COR-L47 (cell line): ENCODE data around the gene ANKLE2.
"Not testable (repeated sequence)": the region's sequence is repeated elsewhere in the genome, so short reads cannot be mapped to it uniquely, and the experiment has no call there.

Experiments
- DNase-seq: peaks from one replicate; lab custom pipeline; 2025; lab: John Stamatoyannopoulos, UW

Gene ANKLE2

DNA sequence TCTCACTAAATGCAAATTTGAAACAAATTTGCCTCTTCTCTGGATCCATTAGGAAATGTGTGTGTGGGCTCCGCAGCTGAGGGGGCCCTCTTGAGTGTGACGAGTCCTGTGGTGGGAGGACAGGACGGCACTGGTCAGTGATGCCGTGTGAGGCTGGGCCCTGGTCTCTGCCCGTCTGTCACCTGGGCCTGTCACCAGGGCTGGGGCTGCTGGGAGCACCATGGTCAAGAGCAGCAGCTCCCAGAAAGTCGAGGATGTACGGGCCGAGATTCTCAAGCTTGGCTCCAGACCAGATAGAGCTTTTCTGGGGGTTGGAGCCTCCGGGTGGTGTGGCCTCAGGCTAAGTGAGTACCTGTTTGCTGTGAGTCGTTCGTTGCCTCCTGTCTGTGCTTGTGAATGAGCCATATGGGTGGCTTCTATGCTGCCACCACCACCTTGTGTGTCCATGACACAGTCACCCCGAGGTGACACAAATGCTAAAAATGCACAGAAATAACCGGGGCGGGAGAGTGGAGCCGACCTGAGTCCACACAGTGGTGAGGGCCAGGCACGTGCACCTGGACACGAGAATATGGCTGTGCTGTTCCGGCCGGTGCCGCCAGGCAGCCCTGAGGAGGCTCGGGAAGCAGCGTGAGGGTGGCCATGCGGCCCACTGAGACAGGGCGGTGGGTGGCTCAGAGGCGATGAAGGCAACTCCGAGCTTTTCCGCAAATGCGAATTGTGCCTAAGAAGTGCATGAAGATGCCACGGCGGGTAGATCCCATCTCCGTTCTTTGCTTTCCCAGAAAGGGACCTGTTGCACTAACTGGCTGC is 42.3 kb downstream of the ANKLE2 start:
- no peak for DNase-seq

DNA sequence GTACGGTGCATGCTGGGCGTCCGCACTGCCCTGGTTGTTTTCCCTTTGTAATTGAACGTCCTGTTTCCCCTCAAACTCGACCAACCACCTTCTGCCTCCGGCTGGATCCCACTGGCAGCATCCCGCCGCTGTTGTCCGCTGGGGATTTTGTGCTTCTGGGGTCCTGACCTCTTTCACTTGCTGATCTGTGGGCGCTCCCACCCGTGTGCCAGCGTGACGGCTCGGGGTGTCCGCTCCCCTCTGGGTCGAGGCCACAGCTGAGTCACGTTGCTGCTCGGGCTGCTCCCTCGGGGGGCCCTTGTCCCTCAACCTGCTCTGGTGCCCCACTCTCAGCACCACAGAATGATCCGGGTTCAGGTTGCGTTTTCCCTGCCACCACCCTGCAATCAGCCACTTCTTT is 43.0 kb downstream of the ANKLE2 start:
- no peak for DNase-seq

DNA sequence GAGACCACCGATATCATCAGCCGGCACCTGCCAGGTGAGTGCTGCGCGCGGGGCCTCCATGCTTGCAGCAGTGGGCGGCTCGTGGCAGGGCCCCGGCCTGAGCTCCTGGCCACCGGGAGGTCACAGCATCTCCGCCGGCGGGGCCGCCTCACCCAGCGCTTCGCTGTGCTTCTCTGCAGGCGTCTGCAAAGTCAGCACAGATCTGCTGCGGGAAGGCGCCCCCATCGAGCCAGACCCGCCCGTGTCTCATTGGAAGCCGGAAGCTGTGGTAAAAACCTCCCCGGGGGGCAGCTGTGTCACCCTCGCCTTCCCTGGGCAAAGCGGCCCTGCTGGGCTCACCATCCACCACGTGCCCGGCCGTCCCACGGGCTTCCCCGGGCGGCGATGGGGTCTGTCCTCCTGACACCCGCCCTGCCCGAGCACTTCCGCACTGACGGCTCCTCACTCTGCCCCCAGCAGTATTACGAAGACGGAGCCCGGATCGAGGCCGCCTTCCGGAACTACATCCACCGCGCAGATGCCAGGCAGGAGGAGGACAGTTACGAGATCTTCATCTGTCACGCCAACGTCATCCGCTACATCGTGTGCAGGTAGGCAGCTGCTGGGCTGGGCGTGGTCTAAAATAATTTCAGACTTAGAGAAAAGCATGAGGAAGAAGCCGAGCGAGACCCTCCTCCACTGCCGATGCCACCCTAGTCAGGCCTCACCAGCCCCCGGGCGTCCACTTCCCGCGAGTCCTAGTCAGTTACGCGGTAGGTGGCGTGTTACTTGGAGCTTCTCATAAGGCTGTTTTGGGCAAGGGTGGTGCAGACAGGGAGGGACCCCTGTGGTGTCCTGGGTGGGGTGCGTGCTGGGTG is 43.9 kb downstream of the ANKLE2 start:
- no peak for DNase-seq

DNA sequence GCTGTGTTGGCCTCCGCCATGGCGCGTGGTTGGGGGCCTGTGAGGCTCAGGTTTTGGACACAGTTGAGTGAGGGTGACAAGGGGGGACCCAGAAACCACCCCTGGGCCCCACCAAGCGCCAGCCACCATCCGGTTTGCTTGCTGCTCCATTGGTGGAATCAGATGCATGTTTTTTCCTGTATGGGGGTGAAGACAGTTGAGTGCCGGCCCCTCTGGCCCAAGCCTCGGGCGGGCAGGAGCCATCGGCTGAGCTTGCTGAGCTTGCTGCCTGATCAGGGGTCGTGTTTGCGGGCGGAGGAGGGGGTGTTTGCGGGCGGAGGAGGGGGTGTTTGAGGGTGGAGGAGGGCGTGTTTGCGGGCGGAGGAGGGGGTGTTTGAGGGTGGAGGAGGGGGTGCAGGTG is 44.6 kb downstream of the ANKLE2 start:
- no peak for DNase-seq

DNA sequence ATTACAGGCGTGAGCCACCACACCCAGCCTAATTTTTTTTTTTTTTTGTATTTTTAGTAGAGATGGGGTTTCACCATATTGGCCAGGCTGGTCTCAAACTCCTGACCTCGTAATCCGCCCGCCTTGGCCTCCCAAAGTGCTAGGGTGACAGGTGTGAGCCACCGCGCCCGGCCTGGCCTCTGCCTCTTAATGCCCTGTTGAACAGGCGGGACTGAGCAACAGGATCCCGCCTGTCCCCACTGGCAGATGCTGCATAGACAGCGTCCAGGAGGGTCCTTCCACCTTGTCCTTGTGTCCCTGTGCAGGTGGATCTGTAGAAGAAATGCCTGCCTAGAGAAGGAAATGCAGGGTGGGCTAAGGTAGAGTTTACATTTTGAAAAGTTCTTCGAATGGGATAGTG is 45.3 kb downstream of the ANKLE2 start:
- no peak for DNase-seq

DNA sequence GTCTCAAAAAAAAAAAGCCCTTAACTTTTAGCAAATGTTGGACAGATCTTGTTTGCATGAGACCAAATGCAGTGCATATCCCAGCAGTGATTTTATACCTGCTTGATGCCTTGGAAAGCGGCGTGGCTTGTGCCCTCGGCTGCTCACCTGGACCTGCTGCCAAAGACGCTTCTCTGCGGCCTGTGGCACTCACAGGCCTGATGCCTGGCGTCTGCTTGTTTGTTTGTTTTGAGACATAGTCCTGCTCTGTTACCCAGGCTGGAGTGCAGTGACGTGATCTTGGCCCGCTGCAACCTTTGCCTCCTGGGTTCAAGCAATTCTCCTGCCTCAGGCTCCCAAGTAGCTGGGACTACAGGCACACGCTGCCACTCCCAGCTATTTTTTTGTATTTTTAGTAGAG is 45.8 kb downstream of the ANKLE2 start:
- no peak for DNase-seq

DNA sequence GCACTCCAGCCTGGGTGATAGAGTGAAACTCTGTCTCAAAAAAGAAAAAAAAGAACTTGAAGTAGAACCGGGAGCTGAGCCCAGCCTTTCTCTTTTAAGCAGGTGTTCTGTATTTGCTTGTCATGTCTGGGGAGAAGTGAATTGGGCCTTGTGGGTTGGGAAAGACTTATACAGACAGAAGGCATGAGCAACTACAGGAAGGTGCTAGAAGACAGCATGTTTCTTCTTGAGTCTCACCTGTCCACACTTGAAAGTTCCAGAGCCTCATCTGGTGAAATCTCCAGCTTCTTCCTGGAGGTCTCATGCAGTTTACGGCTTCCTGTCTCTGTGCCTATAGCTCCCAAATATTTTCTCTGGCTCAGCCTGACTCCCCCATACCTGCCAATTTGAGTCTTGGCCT is 48.5 kb downstream of the ANKLE2 start:
- DNase-seq, result no peak

DNA sequence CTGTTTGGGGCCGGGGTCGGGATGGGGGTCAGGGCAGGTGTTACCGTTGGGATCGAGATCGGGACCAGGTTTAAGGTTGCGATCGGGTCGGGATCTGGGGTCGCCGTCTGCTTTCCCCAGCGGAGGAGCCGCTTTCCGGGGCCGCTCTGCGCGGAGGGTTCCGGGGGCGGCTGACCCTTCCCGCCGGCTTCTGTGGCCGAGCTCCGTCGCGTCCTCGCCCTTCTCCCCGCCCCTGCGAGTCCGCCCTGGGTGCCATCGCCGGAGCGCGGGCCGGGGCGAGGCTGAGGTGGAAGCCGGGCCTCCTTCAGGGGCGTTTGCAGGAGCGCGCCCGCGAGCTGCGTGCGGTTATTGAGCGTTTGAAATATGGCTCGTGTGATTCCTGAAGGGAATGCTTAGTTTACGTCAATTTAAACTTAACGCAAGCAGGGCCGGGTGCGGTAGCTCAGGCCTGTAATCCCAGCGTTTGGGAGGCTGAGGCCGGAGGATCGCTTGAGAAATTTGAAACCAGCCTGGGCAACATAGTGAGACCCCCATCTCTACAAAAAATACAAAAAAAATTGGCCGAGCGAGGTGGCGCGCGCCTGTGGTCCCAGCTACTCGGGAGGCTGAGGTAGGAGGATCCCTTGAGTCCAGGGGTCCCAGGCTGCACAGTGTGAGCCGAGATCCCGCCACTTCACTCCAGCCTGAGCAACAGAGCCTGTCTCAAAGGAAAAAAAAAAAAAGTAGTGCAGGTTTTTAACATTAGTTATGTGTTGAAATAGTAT is 50.4 kb downstream of the ANKLE2 start:
- no peak for DNase-seq

DNA sequence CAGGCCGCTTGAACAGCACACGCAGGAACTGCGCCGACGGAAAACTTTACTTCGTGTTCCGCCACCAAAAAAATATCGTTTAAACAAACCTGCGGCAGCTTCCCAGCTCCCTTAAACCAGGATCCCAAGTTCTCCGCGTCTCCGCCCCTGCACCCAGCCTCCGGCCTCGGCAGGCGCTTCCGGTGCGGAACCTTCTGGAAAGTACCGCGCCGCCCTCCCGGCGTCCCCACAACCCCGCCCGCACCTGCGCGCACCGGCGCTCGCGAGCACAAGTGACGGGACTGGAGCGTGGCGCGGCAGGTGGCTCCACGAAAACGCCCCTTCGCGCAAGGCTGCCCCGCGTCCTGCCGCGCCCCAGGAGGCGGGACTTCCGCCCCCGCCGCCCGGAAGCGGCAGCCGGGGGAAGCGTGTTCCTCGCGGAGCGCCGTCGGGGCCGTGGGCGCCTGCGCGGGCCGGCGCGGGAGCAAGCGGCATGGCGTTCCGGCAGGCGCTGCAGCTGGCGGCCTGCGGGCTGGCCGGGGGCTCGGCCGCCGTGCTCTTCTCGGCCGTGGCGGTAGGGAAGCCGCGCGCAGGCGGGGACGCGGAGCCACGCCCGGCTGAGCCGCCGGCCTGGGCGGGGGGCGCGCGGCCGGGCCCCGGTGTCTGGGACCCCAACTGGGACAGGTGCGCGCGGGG is 51.1 kb downstream of the ANKLE2 start, which contains the start of gene PGAM5:
Gene PGAM5, plus strand, starts transcription at position 438 of the 675 bp plus-strand sequence. Its CDS starts 35 bp downstream, at position 473.
- DNase-seq, result peak; percentile 93

DNA sequence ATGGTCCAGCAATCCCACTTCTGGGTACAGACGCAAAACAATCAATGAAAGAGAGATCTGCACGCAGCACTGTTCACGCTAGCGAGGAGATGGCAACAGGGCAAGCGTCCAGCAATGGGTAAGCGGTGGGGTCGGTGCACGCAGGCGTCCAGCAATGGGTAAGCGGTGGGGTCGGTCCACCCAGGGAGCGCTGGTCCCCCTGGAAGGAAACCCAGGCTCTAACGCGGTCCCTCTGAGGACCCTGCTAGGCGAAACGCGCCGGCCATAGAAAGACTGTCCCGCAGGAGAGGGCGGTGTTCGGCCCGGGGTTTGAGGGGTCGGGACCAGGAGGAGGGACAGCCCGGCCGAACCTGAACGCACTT is 51.6 kb downstream of the ANKLE2 start:
- DNase-seq, result no peak

DNA sequence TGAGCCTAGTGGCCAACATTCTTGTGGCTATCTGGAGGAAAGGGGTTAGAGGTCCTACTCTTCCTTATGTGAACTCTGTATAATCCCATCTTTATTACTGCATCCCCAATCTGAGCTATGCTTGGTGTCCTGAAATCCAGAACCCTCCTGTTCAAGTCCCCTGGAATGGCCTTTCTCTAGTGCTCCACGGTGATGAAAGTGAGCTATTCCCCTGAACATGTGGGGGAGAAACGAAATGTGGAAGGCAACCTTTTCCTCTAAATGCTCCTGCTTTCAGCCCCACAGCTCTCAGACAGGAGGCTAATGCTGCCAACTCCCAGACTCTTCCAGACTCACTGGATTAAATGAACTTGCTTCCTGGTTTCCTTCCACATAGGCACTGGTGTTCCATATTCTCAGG is 53.5 kb downstream of the ANKLE2 start:
- no peak for DNase-seq

DNA sequence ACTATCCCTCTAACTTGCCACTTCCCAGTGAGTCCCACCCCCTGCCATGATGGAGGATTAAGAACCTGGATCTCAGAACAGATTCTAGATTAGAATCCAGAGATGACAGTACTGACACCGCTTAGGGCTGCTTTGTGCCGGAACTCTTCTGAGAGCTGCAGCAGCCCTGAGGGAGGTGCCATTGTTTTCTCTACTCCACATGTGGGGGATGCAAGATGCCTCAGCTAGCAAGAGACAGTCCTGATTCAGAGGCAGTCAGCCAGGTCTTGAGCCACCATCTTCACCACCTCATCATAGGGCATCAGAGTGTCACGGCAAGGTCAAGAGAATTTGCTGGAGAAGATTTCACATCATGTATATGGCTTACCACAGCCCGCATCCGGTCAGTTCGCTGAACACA is 54.4 kb downstream of the ANKLE2 start:
- DNase-seq, result no peak

DNA sequence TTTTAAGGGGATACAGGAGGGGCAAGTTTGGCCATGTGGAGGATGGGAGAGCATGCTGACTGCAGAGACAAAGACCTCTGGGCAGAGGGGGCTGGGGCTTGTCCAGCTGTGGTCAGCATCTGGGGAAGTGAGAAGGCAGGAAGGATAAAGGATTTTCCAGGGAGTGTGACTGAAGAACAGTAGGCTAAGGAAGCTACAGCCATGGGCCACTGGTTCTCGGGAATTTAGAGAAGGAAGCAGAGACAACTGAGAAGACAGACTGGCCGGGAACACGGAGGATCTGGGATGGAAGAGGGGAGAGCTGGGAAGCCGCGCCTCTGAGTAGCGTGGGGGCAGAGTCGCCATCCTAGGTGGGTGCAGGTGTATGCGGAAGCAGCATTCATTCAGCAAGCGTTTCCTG is 58.0 kb downstream of the ANKLE2 start:
- DNase-seq, result no peak

DNA sequence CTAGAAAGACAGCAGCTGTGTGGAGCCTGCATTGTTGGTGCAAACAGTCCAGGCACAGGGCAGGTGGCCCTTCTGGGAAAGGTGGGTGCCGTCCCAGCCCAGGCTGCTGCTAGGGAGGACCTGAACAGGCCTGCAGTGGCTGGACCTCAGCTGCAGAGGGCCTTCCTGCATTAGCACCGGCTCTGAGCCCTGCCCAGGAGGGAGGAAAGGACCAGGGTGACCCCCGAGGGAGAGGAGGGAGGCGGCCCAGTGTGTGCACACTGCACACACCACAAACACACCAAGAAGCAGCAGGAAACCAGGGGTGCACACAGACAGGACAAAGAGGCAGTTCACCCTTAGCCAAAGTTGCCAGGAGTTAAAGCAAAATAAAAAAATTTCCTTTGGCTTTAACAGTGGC is 59.0 kb downstream of the ANKLE2 start:
- no peak for DNase-seq

DNA sequence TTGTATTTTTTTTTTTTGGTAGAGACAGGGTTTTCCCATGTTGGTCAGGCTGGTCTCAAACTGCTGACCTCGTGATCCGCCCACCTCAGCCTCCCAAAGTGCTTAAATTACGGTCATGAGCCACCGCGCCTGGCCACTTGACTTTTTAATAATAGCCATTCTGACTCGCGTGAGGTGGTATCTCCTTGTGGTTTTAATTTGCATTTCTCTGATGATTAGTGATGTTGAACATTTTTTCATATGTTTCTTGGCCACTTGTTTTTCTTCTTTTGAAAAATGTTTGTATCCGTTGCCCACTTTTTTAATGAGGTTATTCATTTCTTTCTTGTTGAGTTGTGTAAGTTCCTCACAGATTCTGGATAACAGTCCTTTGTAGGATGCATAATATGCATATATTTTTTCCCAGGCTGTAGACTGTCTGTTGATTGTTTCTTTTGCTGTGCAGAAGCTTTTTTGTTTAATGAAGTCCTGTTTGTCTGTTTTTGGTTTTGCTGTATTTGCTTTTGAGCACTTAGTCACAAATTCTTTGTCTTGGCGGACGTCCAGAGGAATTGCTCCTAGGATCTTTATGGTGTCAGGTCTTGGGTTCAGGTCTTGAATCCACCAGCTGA is 61.3 kb downstream of the ANKLE2 start:
- DNase-seq, result no peak

DNA sequence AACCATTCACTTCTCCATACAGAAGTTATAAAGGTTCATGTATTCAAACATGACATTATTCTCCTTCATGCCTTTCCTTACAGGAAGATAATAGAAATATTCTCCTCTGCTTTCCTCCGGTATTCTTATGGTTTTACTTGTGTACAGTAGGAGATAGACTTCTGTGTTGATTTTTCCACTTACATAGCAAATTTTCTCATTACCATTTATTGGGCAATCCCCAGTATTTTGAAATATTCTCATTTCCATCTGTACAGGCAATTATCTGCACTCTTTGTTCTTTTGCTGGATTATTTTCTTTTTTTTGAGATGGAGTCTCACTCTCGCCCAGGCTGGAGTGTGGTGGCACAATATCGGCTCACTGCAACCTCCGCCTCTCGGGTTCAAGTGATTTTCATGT is 63.3 kb downstream of the ANKLE2 start:
- no peak for DNase-seq

DNA sequence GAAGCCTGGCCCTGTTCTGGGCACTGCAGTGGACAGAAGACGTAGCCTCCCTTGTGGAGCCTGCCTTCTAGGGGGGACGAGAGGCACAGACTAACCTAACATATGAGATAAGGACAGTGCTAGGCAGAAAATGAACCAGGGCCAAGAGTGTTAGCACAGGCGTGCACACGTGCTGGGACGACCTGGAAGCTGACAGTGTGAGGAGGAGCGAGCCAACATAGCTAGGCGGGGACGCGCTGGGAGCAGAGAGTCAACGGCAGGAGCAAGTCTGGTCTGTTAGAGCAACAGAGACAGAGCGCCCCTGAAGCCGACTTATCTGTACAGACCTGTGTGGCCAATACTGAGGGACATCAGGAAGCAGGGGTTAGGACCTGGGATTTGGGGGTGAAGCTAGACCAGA is 66.2 kb downstream of the ANKLE2 start:
- no peak for DNase-seq

DNA sequence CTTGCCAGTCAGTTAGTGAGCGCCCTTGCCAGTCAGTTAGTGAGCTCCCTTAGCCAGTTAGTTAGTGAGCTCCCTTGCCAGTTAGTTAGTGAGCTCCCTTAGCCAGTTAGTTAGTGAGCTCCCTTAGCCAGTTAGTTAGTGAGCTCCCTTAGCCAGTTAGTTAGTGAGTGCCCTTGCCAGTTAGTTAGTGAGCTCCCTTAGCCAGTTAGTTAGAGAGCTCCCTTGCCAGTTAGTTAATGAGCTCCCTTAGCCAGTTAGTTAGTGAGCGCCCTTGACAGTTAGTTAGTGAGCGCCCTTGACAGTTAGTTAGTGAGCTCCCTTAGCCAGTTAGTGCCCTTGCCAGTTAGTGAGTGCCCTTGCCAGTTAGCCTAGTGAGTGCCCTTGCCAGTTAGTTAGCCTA is 66.7 kb downstream of the ANKLE2 start:
- DNase-seq, result not testable (repeated sequence)

DNA sequence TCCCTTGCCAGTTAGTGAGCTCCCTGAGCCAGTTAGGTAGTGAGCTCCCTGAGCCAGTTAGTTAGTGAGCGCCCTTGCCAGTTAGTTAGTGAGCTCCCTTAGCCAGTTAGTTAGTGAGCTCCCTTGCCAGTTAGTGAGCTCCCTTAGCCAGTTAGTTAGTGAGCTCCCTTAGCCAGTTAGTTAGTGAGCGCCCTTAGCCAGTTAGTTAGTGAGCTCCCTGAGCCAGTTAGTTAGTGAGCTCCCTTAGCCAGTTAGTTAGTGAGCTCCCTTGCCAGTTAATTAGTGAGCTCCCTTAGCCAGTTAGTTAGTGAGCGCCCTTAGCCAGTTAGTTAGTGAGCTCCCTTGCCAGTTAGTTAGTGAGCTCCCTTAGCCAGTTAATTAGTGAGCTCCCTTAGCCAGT is 69.6 kb downstream of the ANKLE2 start:
- not testable (repeated sequence) for DNase-seq

DNA sequence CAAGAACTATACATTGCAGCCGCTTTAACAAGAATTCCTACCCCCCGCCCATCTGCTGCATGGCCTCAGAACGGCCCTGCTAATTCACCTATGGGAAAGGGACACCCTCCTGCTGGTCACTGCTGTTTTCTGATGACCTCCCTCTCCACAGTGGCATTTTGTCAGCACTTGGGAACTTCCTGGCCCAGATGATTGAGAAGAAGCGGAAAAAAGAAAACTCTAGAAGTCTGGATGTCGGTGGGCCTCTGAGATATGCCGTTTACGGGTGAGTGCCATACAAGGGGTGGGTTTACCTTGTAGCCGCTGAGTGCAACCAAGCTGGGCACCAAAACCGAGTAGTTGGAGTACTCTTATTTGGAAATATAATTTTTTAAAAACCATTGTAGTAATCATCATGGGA is 71.5 kb downstream of the ANKLE2 start:
- no peak for DNase-seq

DNA sequence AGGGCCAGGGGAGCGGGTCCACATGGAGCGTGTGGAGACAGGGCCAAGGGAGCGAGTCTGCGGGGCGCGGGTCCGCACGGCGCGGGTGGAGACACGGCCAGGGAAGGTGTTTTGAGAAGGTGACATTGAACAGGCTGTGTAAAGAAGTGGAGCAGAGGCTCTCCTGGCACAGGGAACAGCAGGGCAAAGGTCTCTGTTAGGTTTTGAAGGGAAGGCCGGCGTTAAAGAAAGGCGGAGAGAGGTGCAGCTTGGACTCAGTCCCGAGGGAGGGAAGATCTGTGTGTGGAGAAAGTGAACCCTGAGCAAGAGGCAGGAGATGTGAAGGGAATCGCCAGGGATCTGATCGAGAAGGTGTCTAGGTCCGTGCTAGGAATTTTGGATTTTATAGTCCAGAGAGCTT is 72.4 kb downstream of the ANKLE2 start:
- no peak for DNase-seq
